ENCODE results near the gene NME8.

- TF ChIP-seq CTCF (IDR thresholded peaks at IDR 0.05; ENCODE audit: insufficient read depth, low read depth, low read length) (no peak), EZH2 (IDR thresholded peaks at IDR 0.05; ENCODE audit: insufficient read depth, low read length) (no peak)
These were observed 76.2 kb downstream of the NME8 start for GRCh38 chr7:37924491-37925041.
